LNCaP clone FGC (cell line): ENCODE data around the gene RBFOX2.

ENCODE experiments used
- DNase-seq: peaks from one replicate; pipeline ENCODE4 v3.0.0-alpha.2; 2011; ENCODE audit warnings: low read depth
- H3K4me3 ChIP-seq: 2 replicates; pipeline ENCODE4 v1.5.1; 2011; ENCODE audit warnings: mild to moderate bottlenecking, low read depth, low read length, control low read depth
- CTCF ChIP-seq: IDR thresholded peaks from 2 replicates; pipeline ENCODE4 v1.5.1; 2012; ENCODE audit warnings: mild to moderate bottlenecking; ENCODE audit not compliant: control insufficient read depth, insufficient read depth; ENCODE audit errors: extremely low read depth

RBFOX2 gene

DNA sequence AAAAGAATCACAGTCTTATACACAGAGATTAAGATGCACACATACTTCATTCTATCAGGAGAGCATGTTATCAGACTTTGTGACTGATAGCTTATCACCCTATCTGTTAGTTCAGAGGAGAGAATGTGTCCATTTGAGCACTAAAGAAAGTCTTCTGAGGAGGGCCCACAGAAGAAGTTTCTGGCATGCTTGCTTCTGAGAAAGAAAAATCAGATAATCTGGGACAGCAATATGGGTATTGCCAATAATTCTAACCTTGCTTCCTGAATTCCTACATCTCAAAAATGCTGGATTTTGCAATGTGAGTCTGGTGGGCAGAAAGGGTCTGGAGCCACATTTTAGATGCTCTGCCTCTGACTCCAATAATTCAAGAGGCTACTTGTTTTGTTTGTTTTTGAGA lies 128.9 kb downstream of the RBFOX2 start:
- TF ChIP-seq CTCF, result no peak
- DNase-seq, result no peak
- no peak overlapping the region for H3K4me3 ChIP-seq

GRCh38 chr22:35896111-35896705 lies 132.4 kb downstream of the RBFOX2 start:
- H3K4me3 ChIP-seq, result no peak overlapping the region
- no peak for TF ChIP-seq CTCF
- no peak for DNase-seq

DNA sequence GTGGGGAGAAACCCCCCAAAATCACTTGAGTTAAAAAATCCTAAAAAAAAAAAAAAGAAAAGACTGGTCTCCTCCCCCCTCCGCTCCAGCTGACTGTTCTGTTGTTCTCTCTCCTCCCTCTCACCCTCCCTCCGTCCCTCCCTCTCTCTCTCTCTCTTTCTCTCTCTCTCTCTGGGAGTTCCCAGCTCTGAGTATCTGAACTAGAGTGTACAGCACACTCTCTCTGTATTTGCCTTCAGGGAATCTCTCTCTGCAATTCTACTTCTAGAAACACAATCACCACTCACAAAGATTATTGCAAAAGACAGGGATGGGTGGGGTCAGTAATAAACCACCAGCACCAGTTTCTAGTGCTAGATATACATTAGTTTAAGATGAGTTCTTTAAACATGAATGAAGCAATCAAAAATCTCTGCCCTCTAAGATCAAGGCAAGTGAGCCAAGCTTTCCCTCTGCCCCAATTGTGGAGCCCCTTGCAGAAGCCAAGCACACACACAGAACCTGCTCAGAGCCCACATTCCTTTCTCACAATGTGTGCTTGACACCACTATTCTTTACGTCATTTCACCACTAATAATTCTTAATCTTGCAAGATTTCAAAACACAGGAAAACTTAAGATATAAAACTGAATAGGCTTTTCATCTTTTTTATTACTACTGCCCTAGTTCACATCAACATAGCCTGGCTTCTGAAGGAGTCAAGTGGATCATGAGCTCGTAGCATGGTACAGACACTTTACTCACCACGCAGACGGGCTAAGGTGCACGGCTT lies 133.5 kb downstream of the RBFOX2 start:
- DNase-seq, result no peak

GRCh38 chr22:35894464-35894878 lies 134.2 kb downstream of the RBFOX2 start:
- no peak overlapping the region for H3K4me3 ChIP-seq
- TF ChIP-seq CTCF, result no peak
- no peak for DNase-seq

More for the DNA sequence above, 133.5 kb downstream of the RBFOX2 start:
- TF ChIP-seq CTCF, result no peak
- no peak overlapping the region for H3K4me3 ChIP-seq

- no peak overlapping the region for H3K4me3 ChIP-seq
- TF ChIP-seq CTCF, result no peak
- DNase-seq, result no peak
Observed at GRCh38 chr22:35893698-35894097, 134.9 kb downstream of the RBFOX2 start.

GRCh38 chr22:35892192-35892591 lies 136.4 kb downstream of the RBFOX2 start:
- no peak for TF ChIP-seq CTCF
- no peak overlapping the region for H3K4me3 ChIP-seq
- DNase-seq, result no peak
